ENCODE results near the gene TERT. TPM values are rescaled to one million over a fixed set of nuclear protein-coding genes. Genes with fewer than 3 reads are reported as not detected.
"Not testable (repeated sequence)": the region's sequence is repeated elsewhere in the genome, so short reads cannot be mapped to it uniquely, and the experiment has no call there.

The TERT gene
- total and polyA plus RNA-seq, 2 of the 13 experiments (the other 11 are each of a cell fraction or from before 2014, with no cell fraction given), result 4.3 to 5.9 TPM

- ChIA-PET CTCF (ENCODE audit: low intra/inter-chr PET ratio, low total read pairs) (no interaction called here), POLR2A (no interaction called here)
- WGBS (ENCODE audit: low lambda C conversion rate), result 59% methylated on average over 6 of the region's 13 CpGs
Measured at GRCh38 chr5:1268056-1268455, 26.8 kb downstream of the TERT start.

DNA sequence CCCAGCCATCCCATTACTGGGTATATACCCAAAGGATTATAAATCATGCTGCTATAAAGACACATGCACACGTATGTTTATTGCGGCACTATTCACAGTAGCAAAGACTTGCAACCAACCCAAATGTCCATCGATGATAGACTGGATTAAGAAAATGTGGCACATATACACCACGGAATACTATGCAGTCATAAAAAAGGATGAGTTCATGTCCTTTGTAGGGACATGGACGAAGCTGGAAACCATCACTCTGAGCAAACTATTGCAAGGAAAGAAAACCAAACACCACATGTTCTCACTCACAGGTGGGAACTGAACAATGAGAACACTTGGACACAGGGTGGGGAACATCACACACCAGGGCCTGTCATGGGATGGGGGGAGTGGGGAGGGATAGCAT, 27.4 kb downstream of the TERT start:
- CTCF ChIA-PET (ENCODE audit: low intra/inter-chr PET ratio, low total read pairs); intact Hi-C loops (cut with micrococcal nuclease; ENCODE audit: unreplicated experiment); H3K4me1 ChIP-seq (ENCODE audit: insufficient read depth, low read length); POLR2A ChIA-PET; BruUV-seq (replicated peaks); H3K4me2 ChIP-seq (ENCODE audit: low read depth, low read length); H2AFZ ChIP-seq (ENCODE audit: low read length); H3K9ac ChIP-seq (ENCODE audit: insufficient read depth, low read depth, low read length); H3K4me3 ChIP-seq (replicated peaks in 1 of 3; ENCODE audit: insufficient read depth in 1 of 3, low read depth in 2 of 3, low read length in 3 of 3); H3K9me3 ChIP-seq (ENCODE audit: low read length); FAIRE-seq; H3K27ac ChIP-seq (ENCODE audit: extremely low read length, insufficient read depth, low read length); ATAC-seq; H4K20me1 ChIP-seq (ENCODE audit: insufficient read depth, low read length); H3K79me2 ChIP-seq (ENCODE audit: insufficient read depth, low read length); H3K36me3 ChIP-seq (replicated peaks in 1 of 2; ENCODE audit: control insufficient read depth in 1 of 2, insufficient read depth in 2 of 2, low read length in 2 of 2); DNase-seq (ENCODE audit: low spot score); in situ Hi-C loops (cut with HindIII; ENCODE audit: extremely low pct_ligation_motif_present, low pct_unique_long_range_greater_than_20kb): not testable (repeated sequence)
- H3K27me3 ChIP-seq (ENCODE audit: control insufficient read depth in 1 of 2, insufficient read depth in 2 of 2, low read length in 2 of 2), result peaks cover 0 to 11% of the 10 kb centered on the region in 2 experiments; a peak in 1 of 5 replicates
- WGBS (ENCODE audit: low lambda C conversion rate), result 38% methylated on average over 5 of the region's 5 CpGs

More at GRCh38 chr5:1268056-1268455, 26.8 kb downstream of the TERT start:
- H3K79me2 ChIP-seq (ENCODE audit: insufficient read depth, low read length), result no peaks in the 10 kb centered on the region
- no peak overlapping the region for H2AFZ ChIP-seq (ENCODE audit: low read length)
- H3K9ac ChIP-seq (ENCODE audit: insufficient read depth, low read depth, low read length), result no peak overlapping the region
- TF ChIP-seq PBX3 (CRISPR knock-in tag; IDR thresholded peaks at IDR 0.05; ENCODE audit: borderline replicate concordance) (no peak), NFYB (CRISPR knock-in tag; IDR thresholded peaks at IDR 0.05) (no peak), ZBTB21 (CRISPR knock-in tag; IDR thresholded peaks at IDR 0.05) (no peak), ZFP37 (CRISPR knock-in tag; IDR thresholded peaks at IDR 0.05; ENCODE audit: borderline replicate concordance) (no peak), CBFB (CRISPR knock-in tag; IDR thresholded peaks at IDR 0.05) (no peak), NKX3-1 (CRISPR knock-in tag; IDR thresholded peaks at IDR 0.05) (no peak), SRF (IDR thresholded peaks at IDR 0.05; ENCODE audit: low read depth, low read length) (no peak), SRY (CRISPR knock-in tag; IDR thresholded peaks at IDR 0.05) (no peak), ZNF777 (CRISPR knock-in tag; IDR thresholded peaks at IDR 0.05) (no peak)
- TF ChIP-seq, protein P1, sequence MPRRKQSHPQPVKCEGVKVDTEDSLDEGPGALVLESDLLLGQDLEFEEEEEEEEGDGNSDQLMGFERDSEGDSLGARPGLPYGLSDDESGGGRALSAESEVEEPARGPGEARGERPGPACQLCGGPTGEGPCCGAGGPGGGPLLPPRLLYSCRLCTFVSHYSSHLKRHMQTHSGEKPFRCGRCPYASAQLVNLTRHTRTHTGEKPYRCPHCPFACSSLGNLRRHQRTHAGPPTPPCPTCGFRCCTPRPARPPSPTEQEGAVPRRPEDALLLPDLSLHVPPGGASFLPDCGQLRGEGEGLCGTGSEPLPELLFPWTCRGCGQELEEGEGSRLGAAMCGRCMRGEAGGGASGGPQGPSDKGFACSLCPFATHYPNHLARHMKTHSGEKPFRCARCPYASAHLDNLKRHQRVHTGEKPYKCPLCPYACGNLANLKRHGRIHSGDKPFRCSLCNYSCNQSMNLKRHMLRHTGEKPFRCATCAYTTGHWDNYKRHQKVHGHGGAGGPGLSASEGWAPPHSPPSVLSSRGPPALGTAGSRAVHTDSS (CRISPR knock-in tag; conservative IDR thresholded peaks at IDR 0.05), result no peak
- TF ChIP-seq, protein P2, sequence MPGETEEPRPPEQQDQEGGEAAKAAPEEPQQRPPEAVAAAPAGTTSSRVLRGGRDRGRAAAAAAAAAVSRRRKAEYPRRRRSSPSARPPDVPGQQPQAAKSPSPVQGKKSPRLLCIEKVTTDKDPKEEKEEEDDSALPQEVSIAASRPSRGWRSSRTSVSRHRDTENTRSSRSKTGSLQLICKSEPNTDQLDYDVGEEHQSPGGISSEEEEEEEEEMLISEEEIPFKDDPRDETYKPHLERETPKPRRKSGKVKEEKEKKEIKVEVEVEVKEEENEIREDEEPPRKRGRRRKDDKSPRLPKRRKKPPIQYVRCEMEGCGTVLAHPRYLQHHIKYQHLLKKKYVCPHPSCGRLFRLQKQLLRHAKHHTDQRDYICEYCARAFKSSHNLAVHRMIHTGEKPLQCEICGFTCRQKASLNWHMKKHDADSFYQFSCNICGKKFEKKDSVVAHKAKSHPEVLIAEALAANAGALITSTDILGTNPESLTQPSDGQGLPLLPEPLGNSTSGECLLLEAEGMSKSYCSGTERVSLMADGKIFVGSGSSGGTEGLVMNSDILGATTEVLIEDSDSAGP (CRISPR knock-in tag; IDR thresholded peaks at IDR 0.05; ENCODE audit: borderline replicate concordance), result no peak
- TF ChIP-seq, protein P3, sequence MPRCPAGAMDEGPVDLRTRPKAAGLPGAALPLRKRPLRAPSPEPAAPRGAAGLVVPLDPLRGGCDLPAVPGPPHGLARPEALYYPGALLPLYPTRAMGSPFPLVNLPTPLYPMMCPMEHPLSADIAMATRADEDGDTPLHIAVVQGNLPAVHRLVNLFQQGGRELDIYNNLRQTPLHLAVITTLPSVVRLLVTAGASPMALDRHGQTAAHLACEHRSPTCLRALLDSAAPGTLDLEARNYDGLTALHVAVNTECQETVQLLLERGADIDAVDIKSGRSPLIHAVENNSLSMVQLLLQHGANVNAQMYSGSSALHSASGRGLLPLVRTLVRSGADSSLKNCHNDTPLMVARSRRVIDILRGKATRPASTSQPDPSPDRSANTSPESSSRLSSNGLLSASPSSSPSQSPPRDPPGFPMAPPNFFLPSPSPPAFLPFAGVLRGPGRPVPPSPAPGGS (CRISPR knock-in tag; IDR thresholded peaks at IDR 0.05), result no peak
- intact Hi-C loops (cut with micrococcal nuclease; ENCODE audit: unreplicated experiment) (no loop called here), in situ Hi-C loops (cut with HindIII; ENCODE audit: extremely low pct_ligation_motif_present, low pct_unique_long_range_greater_than_20kb) (no loop called here)
- no peaks in the 10 kb centered on the region for H4K20me1 ChIP-seq (ENCODE audit: insufficient read depth, low read length)
- DNase-seq (ENCODE audit: low spot score), result no peak
- ATAC-seq, result no peak
- no peak overlapping the region for H3K27ac ChIP-seq (ENCODE audit: extremely low read length, insufficient read depth, low read length)
- H3K9me3 ChIP-seq (ENCODE audit: low read length), result no peaks in the 10 kb centered on the region
- peaks cover 0 to 11% of the 10 kb centered on the region in 2 experiments; a peak in 1 of 5 replicates for H3K27me3 ChIP-seq (ENCODE audit: control insufficient read depth in 1 of 2, insufficient read depth in 2 of 2, low read length in 2 of 2)
- no peak overlapping the region for H3K4me2 ChIP-seq (ENCODE audit: low read depth, low read length)
- H3K4me1 ChIP-seq (ENCODE audit: insufficient read depth, low read length), result no peaks in the 10 kb centered on the region
- H3K4me3 ChIP-seq (replicated peaks in 1 of 3; ENCODE audit: insufficient read depth in 1 of 3, low read depth in 2 of 3, low read length in 3 of 3), result no peak overlapping the region
- FAIRE-seq, result no peak
- peaks cover 0 to 2% of the 10 kb centered on the region in 2 experiments; a peak in 1 of 5 replicates for H3K36me3 ChIP-seq (replicated peaks in 1 of 2; ENCODE audit: control insufficient read depth in 1 of 2, insufficient read depth in 2 of 2, low read length in 2 of 2)
- no TSS peak for BruUV-seq (replicated peaks)

All from HepG2 (cell line).